ENCODE data around the gene SYNGR3.

- TF ChIP-seq EZH2phosphoT487 (IDR thresholded peaks at IDR 0.05; ENCODE audit: borderline replicate concordance, low read length): no peak
- no peak for TF ChIP-seq CTCF (IDR thresholded peaks at IDR 0.05; ENCODE audit: low read depth, low read length, poor library complexity, severe bottlenecking)
Observed at GRCh38 chr16:1993731-1994131, 4.0 kb downstream of the SYNGR3 start.
